A673 (cell line): ENCODE measurements around the gene PRR22. TPM values are rescaled to one million over a fixed set of nuclear protein-coding genes. Genes with fewer than 3 reads are reported as not detected.
A peak's percentile ranks its signal among the peaks of the same experiment; 100 is the strongest.

ENCODE experiments used
- BruUV-seq: library from RNA; stranded (reverse); fragments of 400-500 nt; replicated peaks from 2 replicates; lab custom pipeline; 2021; lab: Mats Ljungman, UMichigan
- CTCF ChIA-PET: fragments of 300-600 bp; sonication (Branson Sonifier 250); formaldehyde crosslinking; loops from one replicate; lab custom pipeline; 2022; ENCODE audit warnings: antibody characterized with exemption; lab: Charles Lee
- POLR2A ChIA-PET: fragments of 300-600 bp; sonication (Branson Sonifier 250); formaldehyde crosslinking; loops from one replicate; lab custom pipeline; 2022; ENCODE audit warnings: antibody characterized with exemption; ENCODE audit not compliant: low non-redundant PET; lab: Charles Lee
- DNase-seq: peaks from one replicate; pipeline ENCODE4 v3.0.0-alpha.2; 2015; ENCODE audit warnings: low spot score
- H3K27ac ChIP-seq: fragments of 200-600 bp; sonication (generic); 2 replicates; pipeline ENCODE4 v1.5.1; 2016; ENCODE audit warnings: mixed run types, low read depth, mild to moderate bottlenecking, mixed read lengths, antibody characterized with exemption, low read length; ENCODE audit not compliant: poor library complexity, severe bottlenecking
- H3K27me3 ChIP-seq: fragments of 200-600 bp; sonication (generic); replicated peaks from 2 replicates; pipeline ENCODE4 v1.6.1; 2017; ENCODE audit warnings: mixed run types, low read depth, mild to moderate bottlenecking, mixed read lengths, antibody characterized with exemption, low read length; ENCODE audit not compliant: insufficient read depth, poor library complexity
- H3K36me3 ChIP-seq: fragments of 200-600 bp; sonication (generic); 2 replicates; pipeline ENCODE4 v1.6.1; 2016; ENCODE audit warnings: mixed run types, mild to moderate bottlenecking, mixed read lengths, antibody characterized with exemption, low read length; ENCODE audit not compliant: insufficient read depth, poor library complexity, severe bottlenecking
- H3K4me1 ChIP-seq: fragments of 200-600 bp; sonication (generic); 2 replicates; pipeline ENCODE4 v1.6.1; 2017; ENCODE audit warnings: mixed run types, mild to moderate bottlenecking, mixed read lengths, antibody characterized with exemption, low read length; ENCODE audit not compliant: insufficient read depth, poor library complexity, severe bottlenecking
- H3K4me3 ChIP-seq: fragments of 200-600 bp; sonication (generic); 2 replicates; pipeline ENCODE4 v1.5.1; 2016; ENCODE audit warnings: low read depth, mixed run types, mild to moderate bottlenecking, mixed read lengths, low read length; ENCODE audit not compliant: poor library complexity, severe bottlenecking
- H3K9me3 ChIP-seq: fragments of 200-600 bp; sonication (generic); 2 replicates; pipeline ENCODE4 v1.6.1; 2016; ENCODE audit warnings: mixed run types, low read depth, mild to moderate bottlenecking, mixed read lengths, antibody characterized with exemption, low read length; ENCODE audit not compliant: poor library complexity, severe bottlenecking
- EZH2 ChIP-seq: fragments of 200-600 bp; sonication (generic); IDR thresholded peaks from 2 replicates; pipeline ENCODE4 v1.6.1; 2017; ENCODE audit warnings: borderline replicate concordance, low read depth, mild to moderate bottlenecking, mixed read lengths, antibody characterized with exemption, low read length; ENCODE audit not compliant: poor library complexity, severe bottlenecking
- intact Hi-C: fragments of 100-400 bp; cut with micrococcal nuclease; formaldehyde crosslinking; loops from one replicate; pipeline ENCODE4 v1.10.0; 2022; ENCODE audit not compliant: unreplicated experiment
- total RNA-seq: library from RNA; stranded (reverse); gene quantifications from 2 replicates; pipeline ENCODE4 v1.2.3, GENCODE V29; 2021
- TF ChIP-seq, protein P1 (sequence below): fragments of 300-800, 200-600 bp; sonication (generic); conservative IDR thresholded peaks from 2 replicates; pipeline ENCODE4 v1.5.1; 2017; ENCODE audit warnings: low read depth, mild to moderate bottlenecking, antibody characterized with exemption, low read length, moderate library complexity, mixed read lengths

PRR22 gene
- total RNA-seq, 1 experiment from 2014 or later = 8.2 TPM

DNA sequence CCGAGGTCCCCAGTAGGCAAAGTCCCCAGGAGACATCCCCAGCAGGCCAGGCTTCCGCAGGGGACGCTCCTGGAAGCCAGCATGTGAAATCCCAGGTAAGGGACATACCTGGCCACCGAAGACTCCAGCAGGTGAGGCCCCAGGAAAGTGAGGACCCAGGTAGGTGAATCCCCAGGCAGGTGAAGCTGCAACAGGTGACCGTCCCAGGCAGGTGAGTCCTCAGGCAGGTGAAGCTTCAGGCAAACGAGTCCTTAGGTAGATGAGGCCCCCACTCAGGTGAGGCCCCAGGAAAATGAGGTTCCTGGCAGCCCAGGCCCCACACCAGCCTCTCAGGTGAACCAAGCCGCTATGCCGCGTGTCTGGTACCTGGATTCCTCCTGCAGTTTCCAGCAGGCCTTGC, 46.6 kb upstream of the PRR22 start:
- TF ChIP-seq EZH2 = no peak
- POLR2A ChIA-PET = no interaction called here
- no peak for DNase-seq
- Histone ChIP-seq H3K27ac (no peak overlapping the region), H3K9me3 (no peaks in the 10 kb centered on the region), H3K27me3 (no peaks in the 10 kb centered on the region), H3K4me3 (no peak overlapping the region), H3K36me3 (no peaks in the 10 kb centered on the region), H3K4me1 (peaks cover 20% of the 10 kb centered on the region)
- no TSS peak for BruUV-seq
- CTCF ChIA-PET = no interaction called here
- intact Hi-C loops = no loop called here

DNA sequence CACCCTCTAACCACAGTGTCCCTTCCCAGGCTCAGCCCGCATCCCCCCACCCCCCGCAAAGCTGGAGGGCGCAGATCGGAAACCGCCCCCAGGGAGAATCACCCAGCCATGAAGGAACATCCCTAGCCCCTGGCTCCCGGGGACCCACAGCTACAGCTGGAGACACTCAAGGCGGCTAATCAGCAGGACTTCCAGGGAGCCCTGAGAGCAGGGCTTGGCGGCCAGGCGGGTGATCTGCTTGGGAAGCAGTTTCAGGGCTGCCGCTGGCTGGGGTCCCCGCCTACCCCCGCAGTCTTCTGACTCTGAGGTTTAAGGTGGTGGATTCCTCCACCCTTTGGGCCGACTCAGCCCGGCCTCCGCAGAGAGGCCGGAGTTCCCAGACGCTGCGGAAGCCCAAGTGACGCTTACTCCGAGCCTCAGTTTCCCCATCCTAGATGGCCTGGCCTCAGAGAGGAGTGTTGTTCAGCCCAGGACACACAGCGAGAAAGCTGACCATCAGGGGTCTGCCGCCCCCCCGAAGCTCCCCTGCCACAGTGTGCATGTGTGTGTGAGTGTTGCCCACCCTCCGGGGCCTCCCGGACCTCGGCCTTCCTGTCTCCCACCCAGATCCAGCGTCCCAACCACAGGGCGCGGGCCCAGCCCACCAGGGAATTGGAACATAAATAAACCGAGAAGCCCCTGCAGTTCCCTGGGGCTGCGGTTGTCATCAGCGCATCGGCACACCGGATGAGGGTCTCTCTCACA, 45.2 kb upstream of the PRR22 start:
- no peak for DNase-seq
- Histone ChIP-seq H3K36me3 (no peaks in the 10 kb centered on the region), H3K27ac (peak overlapping the region; percentile 89), H3K27me3 (no peaks in the 10 kb centered on the region), H3K4me1 (peaks cover 22% of the 10 kb centered on the region), H3K9me3 (no peaks in the 10 kb centered on the region), H3K4me3 (peak overlapping the region; percentile 61)
- no TSS peak for BruUV-seq
- CTCF ChIA-PET = interaction anchor here (2.7 kb wide), 1 partner anchor 26 kb away, joined by 20 read pairs; no protein-coding TSS in a partner anchor
- TF ChIP-seq, protein P1, sequence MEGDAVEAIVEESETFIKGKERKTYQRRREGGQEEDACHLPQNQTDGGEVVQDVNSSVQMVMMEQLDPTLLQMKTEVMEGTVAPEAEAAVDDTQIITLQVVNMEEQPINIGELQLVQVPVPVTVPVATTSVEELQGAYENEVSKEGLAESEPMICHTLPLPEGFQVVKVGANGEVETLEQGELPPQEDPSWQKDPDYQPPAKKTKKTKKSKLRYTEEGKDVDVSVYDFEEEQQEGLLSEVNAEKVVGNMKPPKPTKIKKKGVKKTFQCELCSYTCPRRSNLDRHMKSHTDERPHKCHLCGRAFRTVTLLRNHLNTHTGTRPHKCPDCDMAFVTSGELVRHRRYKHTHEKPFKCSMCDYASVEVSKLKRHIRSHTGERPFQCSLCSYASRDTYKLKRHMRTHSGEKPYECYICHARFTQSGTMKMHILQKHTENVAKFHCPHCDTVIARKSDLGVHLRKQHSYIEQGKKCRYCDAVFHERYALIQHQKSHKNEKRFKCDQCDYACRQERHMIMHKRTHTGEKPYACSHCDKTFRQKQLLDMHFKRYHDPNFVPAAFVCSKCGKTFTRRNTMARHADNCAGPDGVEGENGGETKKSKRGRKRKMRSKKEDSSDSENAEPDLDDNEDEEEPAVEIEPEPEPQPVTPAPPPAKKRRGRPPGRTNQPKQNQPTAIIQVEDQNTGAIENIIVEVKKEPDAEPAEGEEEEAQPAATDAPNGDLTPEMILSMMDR = no peak
- no peak for TF ChIP-seq EZH2
- POLR2A ChIA-PET = no interaction called here
- intact Hi-C loops = no loop called here

DNA sequence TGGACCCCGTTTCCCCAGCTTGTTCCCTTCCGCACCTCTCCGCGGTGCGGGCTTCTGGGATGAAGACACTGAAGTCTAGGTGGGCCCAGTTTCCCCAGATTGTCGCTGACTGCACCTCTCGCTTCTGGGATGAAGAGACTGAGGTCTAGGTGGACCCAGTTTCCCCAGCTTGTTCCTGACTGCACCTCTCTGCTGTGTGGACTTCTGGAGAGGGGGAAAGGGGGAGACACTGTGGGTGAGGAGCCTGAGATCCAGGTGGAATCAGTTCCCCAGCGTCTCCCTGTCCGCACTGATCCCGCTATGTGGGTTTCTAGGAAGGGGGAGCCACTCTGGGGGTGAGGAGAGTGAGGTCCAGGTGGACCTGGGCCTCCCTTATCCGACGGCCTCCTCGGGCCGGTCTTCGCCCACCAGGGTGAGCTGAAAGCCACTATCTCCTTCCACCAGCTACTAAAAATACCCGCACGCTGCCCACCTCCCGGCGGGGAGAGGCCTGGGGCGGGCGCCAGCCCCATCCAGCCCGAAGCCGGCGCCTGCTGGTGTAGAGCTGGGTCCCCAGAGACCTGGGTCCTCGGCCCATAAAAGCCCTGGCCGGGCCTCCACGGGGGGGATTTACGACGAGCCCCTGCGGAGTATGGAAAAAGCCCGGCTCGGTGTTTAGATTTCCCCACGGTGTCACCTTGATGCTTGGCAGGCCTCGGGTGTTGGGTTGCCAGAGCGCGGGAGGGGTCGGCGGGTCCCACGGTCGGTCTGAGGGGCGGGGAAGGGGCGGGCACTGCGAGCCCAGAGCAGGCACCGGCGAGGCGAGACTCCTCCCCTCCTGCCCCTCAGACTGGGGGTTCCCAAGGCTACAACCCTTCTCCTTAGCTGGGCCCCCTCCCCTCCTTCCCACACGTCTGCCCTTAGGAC, 44.4 kb upstream of the PRR22 start:
- no peaks in the 10 kb centered on the region for H3K27me3 ChIP-seq
- H3K4me1 ChIP-seq = peaks cover 22% of the 10 kb centered on the region
- H3K4me3 ChIP-seq = peak overlapping the region; percentile 61
- no peaks in the 10 kb centered on the region for H3K9me3 ChIP-seq
- intact Hi-C loops = no loop called here
- CTCF ChIA-PET = interaction anchor here (2.7 kb wide), 1 partner anchor 25 kb away, joined by 20 read pairs; no protein-coding TSS in a partner anchor
- peak; percentile 83 for DNase-seq
- TSS peak; percentile 99 for BruUV-seq
- POLR2A ChIA-PET = interaction anchor here (0.5 to 1.4 kb wide), 3 partner anchors 46 to 212 kb away, joined by 3 to 6 read pairs (median 3); partner anchors contain the start of gene VMAC
- no peaks in the 10 kb centered on the region for H3K36me3 ChIP-seq
- no peak for TF ChIP-seq EZH2
- TF ChIP-seq, protein P1 = no peak
- peak overlapping the region; percentile 89 for H3K27ac ChIP-seq
